Esophagus squamous epithelium (tissue), 5 donors: ENCODE results near the gene PAX8. TPM values are rescaled to one million over a fixed set of nuclear protein-coding genes. Genes with fewer than 3 reads are reported as not detected.

Experiments used
- DNase-seq: peaks from one replicate; lab custom pipeline; 2025; lab: John Stamatoyannopoulos, UW
- H3K27ac ChIP-seq, 4 donors: fragments of 200-600 bp; sonication (generic); one replicate each; pipeline ENCODE4 v1.5.1; 2016 to 2019; ENCODE audit warnings: mild to moderate bottlenecking in 1 of 4
- H3K27me3 ChIP-seq, 4 donors: fragments of 200-600 bp; sonication (generic); 1 replicate in 3 of 4; 2 replicates in 1 of 4; pipeline versions ENCODE4 v1.5.1 to v1.6.0; 2017 to 2021; ENCODE audit warnings: antibody characterized with exemption in 1 of 4
- H3K36me3 ChIP-seq, 3 donors: fragments of 200-600 bp; sonication (generic); one replicate each; pipeline ENCODE4 v1.5.1; 2016 to 2019
- H3K4me1 ChIP-seq, 3 donors: fragments of 200-600 bp; sonication (generic); one replicate each; pipeline ENCODE4 v1.5.1; 2017 to 2019
- H3K4me3 ChIP-seq, 4 donors: fragments of 200-600 bp; sonication (generic); 1 replicate in 3 of 4; 2 replicates in 1 of 4; pipeline ENCODE4 v1.5.1; 2016 to 2019; ENCODE audit warnings: mild to moderate bottlenecking in 2 of 4, moderate library complexity in 1 of 4
- H3K9me3 ChIP-seq, 3 donors: fragments of 200-600 bp; sonication (generic); one replicate each; pipeline ENCODE4 v1.5.1; 2016 to 2019
- POLR2A ChIP-seq, 4 donors: fragments of 450-650 bp; IDR thresholded peaks; one replicate each; pipeline ENCODE4 v1.6.1; 2017; ENCODE audit warnings: antibody characterized with exemption in 4 of 4, mild to moderate bottlenecking in 4 of 4, moderate library complexity in 3 of 4
- WGBS, 2 donors: methylation state at CpG; one replicate each; pipeline ENCODE4 v1.1.5; 2018; 5-methylcytosine and 5-hydroxymethylcytosine counted together
- intact Hi-C: fragments of 100-400 bp; cut with DNase I; formaldehyde crosslinking; loops from one replicate; pipeline ENCODE4 v1.15.0; 2022
- total RNA-seq, 4 donors: library from RNA; depleted of rRNA; stranded (reverse); fragments of >200 nt; gene quantifications; one replicate each; pipeline ENCODE4 v1.1.0, GENCODE V29; 2016
- TF ChIP-seq, protein P1 (sequence below), 6 experiments: fragments of 450-650 bp in 4 of 6; fragments of 200-600 bp in 2 of 6; sonication (generic) in 2 of 6; IDR thresholded peaks; one replicate each; pipeline ENCODE4 v1.5.1; 2016 to 2019; ENCODE audit warnings: antibody characterized with exemption in 6 of 6, mild to moderate bottlenecking in 4 of 6, moderate library complexity in 4 of 6
- donor health status: DM: yes; HTN: yes; CAD: no.

Gene PAX8
- total RNA-seq, 4 donors from 2014 or later, result 0.32 to 7.6 (median 2.7) TPM

- no peak for DNase-seq
- WGBS, 2 donors, result 41% methylated on average over 18 to 25 of the region's 38 CpGs
- no peaks in the 10 kb centered on the region for H3K9me3 ChIP-seq
- H3K36me3 ChIP-seq, result no peaks in the 10 kb centered on the region
- H3K4me1 ChIP-seq, result peaks cover 3 to 27% (median 4%) of the 10 kb centered on the region in 3 donors
- intact Hi-C loops, result no loop called here
- no peak for TF ChIP-seq POLR2A (IDR thresholded peaks at IDR 0.05)
- TF ChIP-seq, protein P1, sequence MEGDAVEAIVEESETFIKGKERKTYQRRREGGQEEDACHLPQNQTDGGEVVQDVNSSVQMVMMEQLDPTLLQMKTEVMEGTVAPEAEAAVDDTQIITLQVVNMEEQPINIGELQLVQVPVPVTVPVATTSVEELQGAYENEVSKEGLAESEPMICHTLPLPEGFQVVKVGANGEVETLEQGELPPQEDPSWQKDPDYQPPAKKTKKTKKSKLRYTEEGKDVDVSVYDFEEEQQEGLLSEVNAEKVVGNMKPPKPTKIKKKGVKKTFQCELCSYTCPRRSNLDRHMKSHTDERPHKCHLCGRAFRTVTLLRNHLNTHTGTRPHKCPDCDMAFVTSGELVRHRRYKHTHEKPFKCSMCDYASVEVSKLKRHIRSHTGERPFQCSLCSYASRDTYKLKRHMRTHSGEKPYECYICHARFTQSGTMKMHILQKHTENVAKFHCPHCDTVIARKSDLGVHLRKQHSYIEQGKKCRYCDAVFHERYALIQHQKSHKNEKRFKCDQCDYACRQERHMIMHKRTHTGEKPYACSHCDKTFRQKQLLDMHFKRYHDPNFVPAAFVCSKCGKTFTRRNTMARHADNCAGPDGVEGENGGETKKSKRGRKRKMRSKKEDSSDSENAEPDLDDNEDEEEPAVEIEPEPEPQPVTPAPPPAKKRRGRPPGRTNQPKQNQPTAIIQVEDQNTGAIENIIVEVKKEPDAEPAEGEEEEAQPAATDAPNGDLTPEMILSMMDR (IDR thresholded peaks at IDR 0.05), result no peak
- no peak overlapping the region for H3K27ac ChIP-seq
- peaks cover 0 to 87% (median 37%) of the 10 kb centered on the region in 4 donors for H3K27me3 ChIP-seq
- H3K4me3 ChIP-seq, result no peak overlapping the region
These were observed 3.0 kb downstream of the PAX8 start for GRCh38 chr2:113275556-113276215.

- peaks cover 3 to 27% (median 4%) of the 10 kb centered on the region in 3 donors for H3K4me1 ChIP-seq
- no peak overlapping the region for H3K4me3 ChIP-seq
- H3K27ac ChIP-seq, result no peak overlapping the region
- H3K36me3 ChIP-seq, result no peaks in the 10 kb centered on the region
- H3K9me3 ChIP-seq, result no peaks in the 10 kb centered on the region
- no peak for TF ChIP-seq POLR2A (IDR thresholded peaks at IDR 0.05)
- TF ChIP-seq, protein P1 (IDR thresholded peaks at IDR 0.05), result no peak
- intact Hi-C loops, result no loop called here
- H3K27me3 ChIP-seq, result peaks cover 0 to 99% (median 37%) of the 10 kb centered on the region in 4 donors
- DNase-seq, result no peak
These were observed 4.3 kb downstream of the PAX8 start for GRCh38 chr2:113274432-113274831.

GRCh38 chr2:113273981-113274380 lies 4.7 kb downstream of the PAX8 start:
- DNase-seq, result no peak
- Histone ChIP-seq H3K27me3 (peaks cover 0 to 98% (median 37%) of the 10 kb centered on the region in 4 donors), H3K4me1 (peaks cover 3 to 27% (median 4%) of the 10 kb centered on the region in 3 donors), H3K27ac (no peak overlapping the region), H3K9me3 (no peaks in the 10 kb centered on the region), H3K4me3 (no peak overlapping the region), H3K36me3 (no peaks in the 10 kb centered on the region)
- TF ChIP-seq POLR2A (IDR thresholded peaks at IDR 0.05), result no peak
- TF ChIP-seq, protein P1 (IDR thresholded peaks at IDR 0.05), result no peak
- WGBS, 2 donors, result 41 to 72% methylated on average over 9 of the region's 9 CpGs
- intact Hi-C loops, result no loop called here

- 28 to 31% methylated on average over 6 to 8 of the region's 8 CpGs for WGBS, 2 donors
- no peak overlapping the region for H3K27ac ChIP-seq
- H3K9me3 ChIP-seq, result no peaks in the 10 kb centered on the region
- intact Hi-C loops, result no loop called here
- peaks cover 0 to 96% (median 35%) of the 10 kb centered on the region in 4 donors for H3K27me3 ChIP-seq
- peaks cover 3 to 26% (median 4%) of the 10 kb centered on the region in 3 donors for H3K4me1 ChIP-seq
- H3K4me3 ChIP-seq, result no peak overlapping the region
- DNase-seq, result no peak
- H3K36me3 ChIP-seq, result peaks cover 0 to 3% (median 0%) of the 10 kb centered on the region in 3 donors
- TF ChIP-seq, protein P1 (IDR thresholded peaks at IDR 0.05), result peak in 1 of 6 experiments; percentile 16
- TF ChIP-seq POLR2A (IDR thresholded peaks at IDR 0.05), result no peak
These were observed 5.6 kb downstream of the PAX8 start for GRCh38 chr2:113273027-113273551.

GRCh38 chr2:113272477-113272876 lies 6.2 kb downstream of the PAX8 start:
- no peak for TF ChIP-seq POLR2A (IDR thresholded peaks at IDR 0.05)
- TF ChIP-seq, protein P1 (IDR thresholded peaks at IDR 0.05), result no peak
- H3K36me3 ChIP-seq, result peaks cover 0 to 8% (median 0%) of the 10 kb centered on the region in 3 donors
- H3K9me3 ChIP-seq, result no peaks in the 10 kb centered on the region
- no peak overlapping the region for H3K27ac ChIP-seq
- no peak for DNase-seq
- H3K4me1 ChIP-seq, result peaks cover 3 to 20% (median 3%) of the 10 kb centered on the region in 3 donors
- intact Hi-C loops, result no loop called here
- H3K4me3 ChIP-seq, result no peak overlapping the region
- peaks cover 0 to 91% (median 32%) of the 10 kb centered on the region in 4 donors for H3K27me3 ChIP-seq
- WGBS, 2 donors, result 45 to 47% methylated on average over 5 of the region's 5 CpGs
